H1 (cell line): ENCODE data around the gene RTP2. TPM values are rescaled to one million over a fixed set of nuclear protein-coding genes. Genes with fewer than 3 reads are reported as not detected.

Experiments
- BRCA1 ChIP-seq: IDR thresholded peaks from 2 replicates; pipeline ENCODE4 v1.6.1; 2012; ENCODE audit warnings: low read depth, low read length, improper control_type of control experiment
- CHD1 ChIP-seq: IDR thresholded peaks from 2 replicates; pipeline ENCODE4 v1.6.1; 2012; ENCODE audit warnings: low read depth, low read length, improper control_type of control experiment
- CHD7 ChIP-seq: fragments of 300-600 bp; sonication (generic); IDR thresholded peaks from 2 replicates; pipeline ENCODE4 v1.7.1; 2012; ENCODE audit warnings: low read length, moderate library complexity, mild to moderate bottlenecking, inconsistent platforms; ENCODE audit not compliant: insufficient replicate concordance
- KDM4A ChIP-seq: IDR thresholded peaks from one replicate; pipeline ENCODE4 v1.7.1; 2012; ENCODE audit warnings: low read depth, mild to moderate bottlenecking, moderate library complexity, low read length, inconsistent platforms; ENCODE audit not compliant: severe bottlenecking
- MAFK ChIP-seq: IDR thresholded peaks from 2 replicates; pipeline ENCODE4 v1.6.1; 2012; ENCODE audit warnings: low read depth, mild to moderate bottlenecking, improper control_type of control experiment, low read length
- MAX ChIP-seq: IDR thresholded peaks from 2 replicates; pipeline ENCODE4 v1.6.1; 2012; ENCODE audit warnings: inconsistent platforms
- RNF2 ChIP-seq: fragments of 200-900, 300-1000 bp; sonication (generic); IDR thresholded peaks from 2 replicates; pipeline ENCODE4 v1.7.1; 2016; ENCODE audit warnings: borderline replicate concordance, low read depth, mild to moderate bottlenecking, antibody characterized with exemption, low read length; ENCODE audit not compliant: poor library complexity, severe bottlenecking; ENCODE audit errors: missing control alignments
- TCF12 ChIP-seq: IDR thresholded peaks from 2 replicates; pipeline ENCODE4 v1.6.1; 2011; ENCODE audit warnings: low read depth, mild to moderate bottlenecking, low read length
- polyA plus RNA-seq, 7 experiments: library from polyadenylated mRNA; depleted of rRNA in 3 of 7; stranded (reverse) in 5 of 7; unstranded in 2 of 7; fragments of >200 nt in 5 of 7; fragments of 200-250 nt in 2 of 7; gene quantifications; 1 replicate in 5 of 7; 2 replicates in 1 of 7; 4 replicates in 1 of 7; pipeline versions ENCODE4 v1.2.1 to v1.2.3, GENCODE V29; 2011 to 2013; ENCODE audit warnings: missing spikeins in 2 of 7, mixed read lengths in 2 of 7
- total RNA-seq: library from RNA; stranded (reverse); fragmentation: NEBNext Ultra II Directional; extraction: Animal tissue kit (Norgen Biotek cat#: 25700); gene quantifications from 2 replicates; pipeline ENCODE4 v1.2.1, GENCODE V29; 2021

Gene RTP2
- total and polyA plus RNA-seq, 2 of the 8 experiments (the other 6 are each of a cell fraction or from before 2014, with no cell fraction given): not detected

GRCh38 chr3:187665010-187665409, 37.3 kb downstream of the RTP2 start (continued):
- no peak for TF ChIP-seq CHD7
- no peak for TF ChIP-seq RNF2
- TF ChIP-seq KDM4A: no peak
- TF ChIP-seq MAFK: no peak
- no peak for TF ChIP-seq CHD1
- no peak for TF ChIP-seq TCF12
- TF ChIP-seq MAX: no peak
- no peak for TF ChIP-seq BRCA1
